Body of pancreas (tissue), 4 donors: ENCODE data around the gene DRC3. TPM values are rescaled to one million over a fixed set of nuclear protein-coding genes. Genes with fewer than 3 reads are reported as not detected.

Experiments
- ATAC-seq: fragments of 150-250 bp; one replicate; pipeline ENCODE4 v1.9.1; 2016
- DNase-seq, 4 donors: peaks; one replicate each; pipeline ENCODE4 v3.0.0-alpha.2; 2019
- H3K27ac ChIP-seq, 4 donors: fragments of 200-600 bp; sonication (generic); 1 replicate in 3 of 4; 2 replicates in 1 of 4; pipeline versions ENCODE4 v1.5.1 to v1.6.1; 2016 to 2019; ENCODE audit warnings: mild to moderate bottlenecking in 1 of 4, mixed read lengths in 1 of 4, moderate library complexity in 1 of 4
- H3K27me3 ChIP-seq, 2 donors: fragments of 200-600 bp; sonication (generic); one replicate each; pipeline ENCODE4 v1.6.0; 2016; ENCODE audit warnings: mild to moderate bottlenecking in 1 of 2
- H3K36me3 ChIP-seq, 2 donors: fragments of 200-600 bp; sonication (generic); replicated peaks in 1 of 2; 2 replicates each; pipeline ENCODE4 v1.5.1; 2016; ENCODE audit warnings: low read depth in 2 of 2; ENCODE audit not compliant: insufficient read depth in 1 of 2
- H3K4me1 ChIP-seq: fragments of 200-600 bp; sonication (generic); one replicate; pipeline ENCODE4 v1.6.0; 2016
- H3K4me3 ChIP-seq, 2 donors: fragments of 200-600 bp; sonication (generic); 1 replicate in 1 of 2; 2 replicates in 1 of 2; pipeline ENCODE4 v1.5.1; 2016 to 2019
- H3K9me3 ChIP-seq, 3 donors: fragments of 200-600 bp; sonication (generic); 1 replicate in 2 of 3; 2 replicates in 1 of 3; pipeline ENCODE4 v1.5.1; 2016
- CTCF ChIP-seq, 7 experiments: fragments of 450-650 bp in 4 of 7; fragments of 200-600 bp in 3 of 7; sonication (generic) in 3 of 7; IDR thresholded peaks; one replicate each; pipeline ENCODE4 v1.5.1; 2016 to 2019; ENCODE audit warnings: antibody characterized with exemption in 7 of 7
- POLR2A ChIP-seq, 3 donors: fragments of 450-650 bp; IDR thresholded peaks; one replicate each; pipeline ENCODE4 v1.6.1; 2016; ENCODE audit warnings: antibody characterized with exemption in 3 of 3, mild to moderate bottlenecking in 2 of 3
- WGBS, 2 donors: methylation state at CpG; one replicate each; pipeline ENCODE4 v1.1.5; 2017; 5-methylcytosine and 5-hydroxymethylcytosine counted together
- intact Hi-C: fragments of 100-400 bp; cut with DNase I; formaldehyde crosslinking; loops from one replicate; pipeline ENCODE4 v1.15.1; 2023
- total RNA-seq, 2 donors: library from RNA; depleted of rRNA; stranded (reverse); fragments of >200 nt; gene quantifications; one replicate each; pipeline ENCODE4 v1.1.0, GENCODE V29; 2016

The DRC3 gene
- total RNA-seq, 2 donors from 2014 or later: 2.9 to 6.9 TPM

GRCh38 chr17:17931159-17931558 lies 41.5 kb upstream of the DRC3 start:
- Histone ChIP-seq H3K4me3 (no peak overlapping the region), H3K27me3 (no peaks in the 10 kb centered on the region), H3K36me3 (no peaks in the 10 kb centered on the region), H3K4me1 (peaks cover 32% of the 10 kb centered on the region), H3K9me3 (no peaks in the 10 kb centered on the region), H3K27ac (no peak overlapping the region)
- DNase-seq (no peak), ATAC-seq (no peak)
- TF ChIP-seq CTCF (IDR thresholded peaks at IDR 0.05) (no peak), POLR2A (IDR thresholded peaks at IDR 0.05) (no peak)
- intact Hi-C loops: no loop called here
- 83 to 96% methylated on average over 2 of the region's 2 CpGs for WGBS, 2 donors

- no peak for DNase-seq
- intact Hi-C loops: no loop called here
- TF ChIP-seq POLR2A (IDR thresholded peaks at IDR 0.05): no peak
- TF ChIP-seq CTCF (IDR thresholded peaks at IDR 0.05): no peak
- Histone ChIP-seq H3K4me1 (peaks cover 23% of the 10 kb centered on the region), H3K9me3 (no peaks in the 10 kb centered on the region), H3K36me3 (no peaks in the 10 kb centered on the region), H3K27me3 (no peaks in the 10 kb centered on the region), H3K27ac (no peak overlapping the region), H3K4me3 (no peak overlapping the region)
- no peak for ATAC-seq
Observed at GRCh38 chr17:17933775-17934174, 38.9 kb upstream of the DRC3 start.

GRCh38 chr17:17934214-17934613 lies 38.4 kb upstream of the DRC3 start:
- no peaks in the 10 kb centered on the region for H3K36me3 ChIP-seq

GRCh38 chr17:17934806-17935205 lies 37.9 kb upstream of the DRC3 start:
- no peak for ATAC-seq
- H3K9me3 ChIP-seq: no peaks in the 10 kb centered on the region
- H3K36me3 ChIP-seq: no peaks in the 10 kb centered on the region
- WGBS, 2 donors: 80 to 82% methylated on average over 3 of the region's 3 CpGs
- peaks cover 23% of the 10 kb centered on the region for H3K4me1 ChIP-seq
- no peak overlapping the region for H3K4me3 ChIP-seq
- no peak for DNase-seq
- H3K27me3 ChIP-seq: no peaks in the 10 kb centered on the region
- TF ChIP-seq POLR2A (IDR thresholded peaks at IDR 0.05) (no peak), CTCF (IDR thresholded peaks at IDR 0.05) (no peak)
- intact Hi-C loops: no loop called here
- no peak overlapping the region for H3K27ac ChIP-seq

More at GRCh38 chr17:17934214-17934613, 38.4 kb upstream of the DRC3 start:
- WGBS, 2 donors: 76 to 80% methylated on average over 2 of the region's 2 CpGs
- ATAC-seq: no peak
- Histone ChIP-seq H3K4me3 (no peak overlapping the region), H3K4me1 (peaks cover 23% of the 10 kb centered on the region), H3K9me3 (no peaks in the 10 kb centered on the region), H3K27me3 (no peaks in the 10 kb centered on the region), H3K27ac (no peak overlapping the region)
- no peak for TF ChIP-seq POLR2A (IDR thresholded peaks at IDR 0.05)
- DNase-seq: no peak
- intact Hi-C loops: no loop called here

GRCh38 chr17:17935321-17936271 lies 37.1 kb upstream of the DRC3 start:
- Histone ChIP-seq H3K4me3 (no peak overlapping the region), H3K36me3 (no peaks in the 10 kb centered on the region), H3K4me1 (peaks cover 29% of the 10 kb centered on the region), H3K27ac (no peak overlapping the region), H3K27me3 (no peaks in the 10 kb centered on the region), H3K9me3 (no peaks in the 10 kb centered on the region)
- peak in 1 of 4 donors; percentile 65 for DNase-seq
- ATAC-seq: peak; percentile 40
- 67 to 76% methylated on average over 6 of the region's 6 CpGs for WGBS, 2 donors
- TF ChIP-seq CTCF (IDR thresholded peaks at IDR 0.05) (no peak), POLR2A (IDR thresholded peaks at IDR 0.05) (no peak)
- intact Hi-C loops: no loop called here
